ENCODE results near the gene ZC3H7A.
A peak's percentile ranks its signal among the peaks of the same experiment; 100 is the strongest.
"Not testable (repeated sequence)": the region's sequence is repeated elsewhere in the genome, so short reads cannot be mapped to it uniquely, and the experiment has no call there.

The ZC3H7A gene

GRCh38 chr16:11801481-11802021, 4.5 kb upstream of the ZC3H7A start:
- DNase-seq (ENCODE audit: low read depth): no peak
- H3K4me3 ChIP-seq (ENCODE audit: low read depth, low read length): no peak overlapping the region

- DNase-seq (ENCODE audit: low read depth): no peak
- H3K4me3 ChIP-seq (ENCODE audit: low read depth, low read length): no peak overlapping the region
Observed at GRCh38 chr16:11800382-11800718, 3.3 kb upstream of the ZC3H7A start.

GRCh38 chr16:11799509-11800381, 2.7 kb upstream of the ZC3H7A start:
- no peak for DNase-seq (ENCODE audit: low read depth)
- no peak overlapping the region for H3K4me3 ChIP-seq (ENCODE audit: low read depth, low read length)

GRCh38 chr16:11799017-11799381, 1.9 kb upstream of the ZC3H7A start:
- DNase-seq (ENCODE audit: low read depth): no peak
- H3K4me3 ChIP-seq (ENCODE audit: low read depth, low read length): peak overlapping the region; percentile 80

GRCh38 chr16:11797957-11798299, 870 bp upstream of the ZC3H7A start:
- peak overlapping the region; percentile 80 for H3K4me3 ChIP-seq (ENCODE audit: low read depth, low read length)
- DNase-seq (ENCODE audit: low read depth): no peak

GRCh38 chr16:11796227-11797165, 562 bp downstream of the ZC3H7A start:
- DNase-seq (ENCODE audit: low read depth): no peak
- H3K4me3 ChIP-seq (ENCODE audit: low read depth, low read length): peak overlapping the region; percentile 93

GRCh38 chr16:11795887-11796226, 1.2 kb downstream of the ZC3H7A start:
- peak overlapping the region; percentile 93 for H3K4me3 ChIP-seq (ENCODE audit: low read depth, low read length)
- DNase-seq (ENCODE audit: low read depth): no peak

GRCh38 chr16:11794996-11795886, 1.8 kb downstream of the ZC3H7A start:
- no peak for DNase-seq (ENCODE audit: low read depth)
- peak overlapping the region; percentile 93 for H3K4me3 ChIP-seq (ENCODE audit: low read depth, low read length)

GRCh38 chr16:11794447-11794846, 2.6 kb downstream of the ZC3H7A start:
- no peak overlapping the region for H3K4me3 ChIP-seq (ENCODE audit: low read depth, low read length)
- no peak for DNase-seq (ENCODE audit: low read depth)

GRCh38 chr16:11793840-11794239, 3.2 kb downstream of the ZC3H7A start:
- no peak overlapping the region for H3K4me3 ChIP-seq (ENCODE audit: low read depth, low read length)
- no peak for DNase-seq (ENCODE audit: low read depth)

- DNase-seq (ENCODE audit: low read depth): no peak
- H3K4me3 ChIP-seq (ENCODE audit: low read depth, low read length): no peak overlapping the region
Observed at GRCh38 chr16:11792410-11793241, 4.4 kb downstream of the ZC3H7A start.

- H3K4me3 ChIP-seq (ENCODE audit: low read depth, low read length): no peak overlapping the region
- DNase-seq (ENCODE audit: low read depth): no peak
Observed at GRCh38 chr16:11791144-11791828, 5.8 kb downstream of the ZC3H7A start.

GRCh38 chr16:11788914-11789313, 8.1 kb downstream of the ZC3H7A start:
- no peak for DNase-seq (ENCODE audit: low read depth)
- no peak overlapping the region for H3K4me3 ChIP-seq (ENCODE audit: low read depth, low read length)

- not testable (repeated sequence) for H3K4me3 ChIP-seq (ENCODE audit: low read depth, low read length); DNase-seq (ENCODE audit: low read depth)
Observed at GRCh38 chr16:11784980-11785599, 12.0 kb downstream of the ZC3H7A start.

GRCh38 chr16:11784381-11784780, 12.7 kb downstream of the ZC3H7A start:
- H3K4me3 ChIP-seq (ENCODE audit: low read depth, low read length); DNase-seq (ENCODE audit: low read depth): not testable (repeated sequence)

GRCh38 chr16:11784038-11784369, 13.1 kb downstream of the ZC3H7A start:
- DNase-seq (ENCODE audit: low read depth): no peak
- H3K4me3 ChIP-seq (ENCODE audit: low read depth, low read length): no peak overlapping the region

- H3K4me3 ChIP-seq (ENCODE audit: low read depth, low read length): peak overlapping the region; percentile 22
Observed at GRCh38 chr16:11783319-11784037, 13.6 kb downstream of the ZC3H7A start.

More at GRCh38 chr16:11783319-11784037, 13.6 kb downstream of the ZC3H7A start:
- DNase-seq (ENCODE audit: low read depth): no peak

Measured in skeletal muscle cell (primary cell).